Adrenal gland (tissue), 5 donors: ENCODE results near the gene KCNAB1.

Experiments used
- POLR2A ChIP-seq, 2 donors: fragments of 450-650 bp; IDR thresholded peaks; one replicate each; pipeline ENCODE4 v1.6.1; 2017; ENCODE audit warnings: antibody characterized with exemption in 2 of 2, mild to moderate bottlenecking in 2 of 2, moderate library complexity in 1 of 2
- TF ChIP-seq, protein P1 (sequence below), 6 experiments: fragments of 450-650 bp in 4 of 6; fragments of 200-600 bp in 2 of 6; sonication (generic) in 1 of 6; IDR thresholded peaks; 1 replicate in 5 of 6; 2 replicates in 1 of 6; pipeline versions ENCODE4 v1.5.1 to v1.8.0; 2016 to 2021; ENCODE audit warnings: antibody characterized with exemption in 6 of 6, mild to moderate bottlenecking in 2 of 6, moderate library complexity in 1 of 6
- donor health status: DM: no; HTN: no; CAD: no.

DNA sequence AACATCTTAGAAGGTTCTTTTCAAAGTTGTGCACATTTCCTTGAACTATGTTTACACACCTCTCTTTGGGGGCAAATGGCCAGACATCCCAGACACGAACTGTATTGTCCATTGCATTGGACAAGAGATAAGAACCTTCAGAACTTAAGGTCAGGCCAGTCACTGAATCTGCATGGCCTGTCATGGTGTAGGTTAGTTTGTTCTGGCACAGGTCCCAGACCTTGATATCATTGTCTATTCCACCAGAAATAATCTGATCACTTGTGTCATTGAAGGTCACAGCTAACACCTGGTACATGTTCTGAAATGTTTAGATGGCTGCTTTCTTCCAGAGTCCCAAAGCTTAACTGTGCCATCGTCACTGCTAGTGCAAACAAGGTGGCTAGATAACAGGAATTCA is 55.7 kb downstream of the KCNAB1 start:
- TF ChIP-seq, protein P1, sequence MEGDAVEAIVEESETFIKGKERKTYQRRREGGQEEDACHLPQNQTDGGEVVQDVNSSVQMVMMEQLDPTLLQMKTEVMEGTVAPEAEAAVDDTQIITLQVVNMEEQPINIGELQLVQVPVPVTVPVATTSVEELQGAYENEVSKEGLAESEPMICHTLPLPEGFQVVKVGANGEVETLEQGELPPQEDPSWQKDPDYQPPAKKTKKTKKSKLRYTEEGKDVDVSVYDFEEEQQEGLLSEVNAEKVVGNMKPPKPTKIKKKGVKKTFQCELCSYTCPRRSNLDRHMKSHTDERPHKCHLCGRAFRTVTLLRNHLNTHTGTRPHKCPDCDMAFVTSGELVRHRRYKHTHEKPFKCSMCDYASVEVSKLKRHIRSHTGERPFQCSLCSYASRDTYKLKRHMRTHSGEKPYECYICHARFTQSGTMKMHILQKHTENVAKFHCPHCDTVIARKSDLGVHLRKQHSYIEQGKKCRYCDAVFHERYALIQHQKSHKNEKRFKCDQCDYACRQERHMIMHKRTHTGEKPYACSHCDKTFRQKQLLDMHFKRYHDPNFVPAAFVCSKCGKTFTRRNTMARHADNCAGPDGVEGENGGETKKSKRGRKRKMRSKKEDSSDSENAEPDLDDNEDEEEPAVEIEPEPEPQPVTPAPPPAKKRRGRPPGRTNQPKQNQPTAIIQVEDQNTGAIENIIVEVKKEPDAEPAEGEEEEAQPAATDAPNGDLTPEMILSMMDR (IDR thresholded peaks at IDR 0.05): no peak
- no peak for TF ChIP-seq POLR2A (IDR thresholded peaks at IDR 0.05)
